ENCODE data around the gene LIG1.

Gene LIG1

GRCh38 chr19:48181505-48181904 lies 11.4 kb upstream of the LIG1 start:
- DNase-seq: no peak

- no peak for DNase-seq
These were observed 6.1 kb upstream of the LIG1 start for GRCh38 chr19:48176226-48176625.

GRCh38 chr19:48175578-48175977 lies 5.4 kb upstream of the LIG1 start:
- DNase-seq: no peak

GRCh38 chr19:48174445-48175030 lies 4.4 kb upstream of the LIG1 start:
- no peak for DNase-seq

GRCh38 chr19:48171710-48172109 lies 1.6 kb upstream of the LIG1 start:
- DNase-seq: peak; percentile 25

- peak; percentile 50 for DNase-seq
These were observed 738 bp upstream of the LIG1 start for GRCh38 chr19:48170817-48171347.

GRCh38 chr19:48169578-48169938 lies 586 bp downstream of the LIG1 start:
- DNase-seq: peak; percentile 51

GRCh38 chr19:48168689-48169088 lies 1.5 kb downstream of the LIG1 start:
- DNase-seq: no peak

- DNase-seq: no peak
These were observed 11.8 kb downstream of the LIG1 start for GRCh38 chr19:48158210-48158790.

- no peak for DNase-seq
These were observed 16.1 kb downstream of the LIG1 start for GRCh38 chr19:48154003-48154402.

- peak; percentile 13 for DNase-seq
These were observed 17.6 kb downstream of the LIG1 start for GRCh38 chr19:48152551-48152950.

GRCh38 chr19:48149430-48149829 lies 20.7 kb downstream of the LIG1 start:
- DNase-seq: no peak

- DNase-seq: no peak
These were observed 21.6 kb downstream of the LIG1 start for GRCh38 chr19:48148576-48148975.

GRCh38 chr19:48147597-48148175 lies 22.5 kb downstream of the LIG1 start:
- no peak for DNase-seq

GRCh38 chr19:48139053-48139452 lies 31.1 kb downstream of the LIG1 start:
- DNase-seq: no peak

- no peak for DNase-seq
These were observed 32.7 kb downstream of the LIG1 start for GRCh38 chr19:48137411-48137810.

GRCh38 chr19:48136547-48136946 lies 33.6 kb downstream of the LIG1 start:
- no peak for DNase-seq

- no peak for DNase-seq
These were observed 34.7 kb downstream of the LIG1 start for GRCh38 chr19:48135411-48135810.

- DNase-seq: no peak
These were observed 37.0 kb downstream of the LIG1 start for GRCh38 chr19:48133094-48133493.

GRCh38 chr19:48127561-48127960 lies 42.6 kb downstream of the LIG1 start:
- DNase-seq: no peak

GRCh38 chr19:48123907-48124651 lies 46.1 kb downstream of the LIG1 start:
- no peak for DNase-seq

- DNase-seq: no peak
These were observed 47.7 kb downstream of the LIG1 start for GRCh38 chr19:48122421-48122820.

- DNase-seq: no peak
These were observed 48.2 kb downstream of the LIG1 start for GRCh38 chr19:48121909-48122371.

- DNase-seq: no peak
These were observed 49.1 kb downstream of the LIG1 start for GRCh38 chr19:48121066-48121465.
